Loucy (cell line): Measurements from ENCODE around the gene ACSL5.

Experiments used
- H2AFZ ChIP-seq: fragments of 200-600 bp; sonication (generic); 2 replicates; pipeline ENCODE4 v1.6.0; 2016; ENCODE audit warnings: antibody characterized with exemption, mild to moderate bottlenecking, low read length, moderate library complexity
- H3F3A ChIP-seq: fragments of 200-600 bp; 2 replicates; pipeline ENCODE4 v1.6.0; 2016; ENCODE audit warnings: antibody characterized with exemption, low read depth, mild to moderate bottlenecking
- H3K27me3 ChIP-seq: fragments of 200-600 bp; sonication (generic); 2 replicates; pipeline ENCODE4 v1.6.1; 2014; ENCODE audit warnings: low read length, mild to moderate bottlenecking; ENCODE audit not compliant: insufficient read depth, poor library complexity, severe bottlenecking
- H3K36me3 ChIP-seq: fragments of 200-600 bp; sonication (generic); 2 replicates; pipeline ENCODE4 v1.6.1; 2016; ENCODE audit warnings: low read length; ENCODE audit not compliant: insufficient read depth
- H3K4me1 ChIP-seq: fragments of 200-600 bp; sonication (generic); 2 replicates; pipeline ENCODE4 v1.5.1; 2014; ENCODE audit warnings: low read length, mild to moderate bottlenecking; ENCODE audit not compliant: insufficient read depth, poor library complexity, severe bottlenecking
- H3K4me2 ChIP-seq: fragments of 200-600 bp; sonication (generic); 2 replicates; pipeline ENCODE4 v1.6.0; 2014; ENCODE audit warnings: antibody characterized with exemption, low read length, low read depth, mild to moderate bottlenecking; ENCODE audit not compliant: poor library complexity, severe bottlenecking
- H3K4me3 ChIP-seq: fragments of 200-600 bp; sonication (generic); 2 replicates; pipeline ENCODE4 v1.5.1; 2014; ENCODE audit warnings: low read length, mild to moderate bottlenecking, mixed read lengths; ENCODE audit not compliant: poor library complexity, severe bottlenecking
- H3K79me2 ChIP-seq: fragments of 200-600 bp; sonication (generic); 2 replicates; pipeline ENCODE4 v1.6.1; 2014; ENCODE audit warnings: low read length; ENCODE audit not compliant: insufficient read depth
- H3K9ac ChIP-seq: fragments of 200-600 bp; sonication (generic); 2 replicates; pipeline ENCODE4 v1.6.0; 2014; ENCODE audit warnings: mild to moderate bottlenecking, low read depth, low read length, moderate library complexity; ENCODE audit not compliant: poor library complexity, severe bottlenecking
- H3K9me2 ChIP-seq: fragments of 200-600 bp; sonication (generic); replicated peaks from 2 replicates; pipeline ENCODE4 v1.6.1; 2016; ENCODE audit warnings: low read depth, low read length, mixed read lengths
- H3K9me3 ChIP-seq: fragments of 200-600 bp; sonication (generic); 2 replicates; pipeline ENCODE4 v1.6.1; 2014; ENCODE audit warnings: mild to moderate bottlenecking, antibody characterized with exemption, low read length, low read depth; ENCODE audit not compliant: insufficient read depth
- H4K20me1 ChIP-seq: fragments of 200-600 bp; sonication (generic); 2 replicates; pipeline ENCODE4 v1.6.0; 2014; ENCODE audit warnings: antibody characterized with exemption, low read length, mild to moderate bottlenecking; ENCODE audit not compliant: insufficient read depth, poor library complexity, severe bottlenecking
- EZH2phosphoT487 ChIP-seq: fragments of 200-600 bp; IDR thresholded peaks from 2 replicates; pipeline ENCODE4 v1.6.1; 2018; ENCODE audit warnings: antibody characterized with exemption, mild to moderate bottlenecking, moderate library complexity, borderline replicate concordance
- TF ChIP-seq, protein P1 (sequence below): fragments of 200-600 bp; sonication (generic); conservative IDR thresholded peaks from 2 replicates; pipeline ENCODE4 v1.5.1; 2014; ENCODE audit warnings: mild to moderate bottlenecking, antibody characterized with exemption, low read length

ACSL5 gene

DNA sequence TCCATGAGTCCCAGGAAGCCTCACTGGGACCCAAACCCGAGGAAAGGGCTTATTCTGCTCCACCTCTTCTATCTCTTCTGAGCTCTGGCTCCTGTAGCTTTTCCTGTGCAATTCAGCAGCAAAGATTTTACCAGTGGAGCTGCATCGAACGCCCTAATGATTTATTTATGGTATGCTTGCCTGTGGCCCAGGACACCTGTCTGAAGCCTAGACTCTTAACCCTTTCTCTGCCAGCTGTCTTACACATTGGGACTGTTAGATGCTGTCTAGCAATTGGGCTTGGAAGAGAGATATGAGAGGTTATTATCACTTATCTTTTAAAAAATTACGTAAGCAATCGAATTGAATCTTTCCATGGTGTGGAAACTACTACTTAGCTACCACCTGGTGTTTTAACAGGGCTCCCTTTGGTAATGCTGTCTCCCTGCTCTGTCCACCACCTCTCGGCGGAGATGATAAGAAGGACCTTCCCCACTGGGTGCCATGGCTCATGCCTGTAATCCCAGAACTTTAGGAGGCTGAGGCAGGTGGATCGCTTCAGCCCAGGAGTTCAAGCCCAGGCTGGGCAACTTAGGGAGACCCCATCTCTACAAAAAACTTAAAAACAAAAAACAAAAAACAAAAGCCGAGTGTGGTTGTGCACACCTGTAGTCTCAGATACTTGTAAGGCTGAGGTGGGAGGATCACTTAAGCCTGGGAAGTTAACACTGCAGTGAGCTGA, 8.8 kb downstream of the ACSL5 start:
- Histone ChIP-seq H3K27me3 (no peaks in the 10 kb centered on the region), H3K4me1 (peaks cover 6% of the 10 kb centered on the region), H2AFZ (no peak overlapping the region), H3K79me2 (no peaks in the 10 kb centered on the region), H3K4me2 (no peak overlapping the region), H3F3A (no peaks in the 10 kb centered on the region), H3K9me2 (no peaks in the 10 kb centered on the region), H4K20me1 (no peaks in the 10 kb centered on the region), H3K36me3 (no peaks in the 10 kb centered on the region), H3K4me3 (no peak overlapping the region), H3K9ac (no peak overlapping the region), H3K9me3 (no peaks in the 10 kb centered on the region)
- TF ChIP-seq, protein P1, sequence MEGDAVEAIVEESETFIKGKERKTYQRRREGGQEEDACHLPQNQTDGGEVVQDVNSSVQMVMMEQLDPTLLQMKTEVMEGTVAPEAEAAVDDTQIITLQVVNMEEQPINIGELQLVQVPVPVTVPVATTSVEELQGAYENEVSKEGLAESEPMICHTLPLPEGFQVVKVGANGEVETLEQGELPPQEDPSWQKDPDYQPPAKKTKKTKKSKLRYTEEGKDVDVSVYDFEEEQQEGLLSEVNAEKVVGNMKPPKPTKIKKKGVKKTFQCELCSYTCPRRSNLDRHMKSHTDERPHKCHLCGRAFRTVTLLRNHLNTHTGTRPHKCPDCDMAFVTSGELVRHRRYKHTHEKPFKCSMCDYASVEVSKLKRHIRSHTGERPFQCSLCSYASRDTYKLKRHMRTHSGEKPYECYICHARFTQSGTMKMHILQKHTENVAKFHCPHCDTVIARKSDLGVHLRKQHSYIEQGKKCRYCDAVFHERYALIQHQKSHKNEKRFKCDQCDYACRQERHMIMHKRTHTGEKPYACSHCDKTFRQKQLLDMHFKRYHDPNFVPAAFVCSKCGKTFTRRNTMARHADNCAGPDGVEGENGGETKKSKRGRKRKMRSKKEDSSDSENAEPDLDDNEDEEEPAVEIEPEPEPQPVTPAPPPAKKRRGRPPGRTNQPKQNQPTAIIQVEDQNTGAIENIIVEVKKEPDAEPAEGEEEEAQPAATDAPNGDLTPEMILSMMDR: no peak
- TF ChIP-seq EZH2phosphoT487: no peak

DNA sequence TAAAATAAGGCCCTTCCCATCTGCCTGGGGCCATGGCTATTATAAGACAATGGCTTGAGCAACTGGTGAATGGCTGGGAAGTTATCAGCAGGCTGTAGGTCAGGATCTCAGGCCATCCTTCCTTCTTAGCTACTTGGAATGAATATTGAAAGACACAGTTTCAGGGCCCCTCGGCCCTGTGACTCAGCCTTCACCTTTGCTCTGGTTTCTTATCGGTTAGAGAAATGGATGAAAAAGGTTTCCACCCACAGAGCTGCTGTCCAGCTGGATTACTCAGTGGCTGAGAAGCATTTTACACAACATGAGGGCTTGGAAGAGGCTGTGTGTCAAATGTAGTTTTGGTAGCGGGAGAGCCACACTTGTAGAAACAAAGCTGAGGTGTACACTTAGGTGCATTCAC, 9.4 kb downstream of the ACSL5 start:
- no peaks in the 10 kb centered on the region for H3K79me2 ChIP-seq
- TF ChIP-seq, protein P1: no peak
- no peaks in the 10 kb centered on the region for H3K9me2 ChIP-seq
- H3K9me3 ChIP-seq: no peaks in the 10 kb centered on the region
- H3K27me3 ChIP-seq: no peaks in the 10 kb centered on the region
- no peak overlapping the region for H3K4me2 ChIP-seq
- H3K9ac ChIP-seq: no peak overlapping the region
- H3K4me1 ChIP-seq: peaks cover 6% of the 10 kb centered on the region
- H3K4me3 ChIP-seq: no peak overlapping the region
- no peak overlapping the region for H2AFZ ChIP-seq
- no peaks in the 10 kb centered on the region for H3K36me3 ChIP-seq
- H4K20me1 ChIP-seq: no peaks in the 10 kb centered on the region
- H3F3A ChIP-seq: no peaks in the 10 kb centered on the region

DNA sequence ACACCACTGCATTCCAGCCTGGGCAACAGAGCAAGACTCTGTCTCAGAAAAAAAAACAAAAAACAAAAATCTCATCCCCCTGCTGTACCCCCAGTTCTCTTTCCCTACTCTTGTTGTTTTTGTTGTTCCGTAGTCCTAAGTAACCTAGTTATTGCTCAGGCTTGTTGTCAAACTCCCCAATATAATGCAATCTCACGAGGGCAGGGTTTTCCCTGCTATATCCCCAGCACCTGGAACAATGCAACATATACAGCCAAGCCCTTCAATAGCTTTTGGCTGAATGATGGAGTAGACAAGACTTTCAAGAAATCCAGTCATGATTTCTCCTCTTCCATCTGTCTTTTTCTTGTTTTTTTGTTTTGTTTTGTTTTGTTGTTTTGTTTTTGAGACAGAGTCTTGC, 10.2 kb downstream of the ACSL5 start:
- no peaks in the 10 kb centered on the region for H4K20me1 ChIP-seq
- no peak overlapping the region for H3K9ac ChIP-seq
- H3K79me2 ChIP-seq: no peaks in the 10 kb centered on the region
- H3K36me3 ChIP-seq: no peaks in the 10 kb centered on the region
- no peak for TF ChIP-seq EZH2phosphoT487
- TF ChIP-seq, protein P1: no peak
- no peaks in the 10 kb centered on the region for H3K9me3 ChIP-seq
- H3K4me2 ChIP-seq: no peak overlapping the region
- no peak overlapping the region for H3K4me3 ChIP-seq
- no peaks in the 10 kb centered on the region for H3K27me3 ChIP-seq
- no peak overlapping the region for H2AFZ ChIP-seq
- H3K9me2 ChIP-seq: no peaks in the 10 kb centered on the region
- no peaks in the 10 kb centered on the region for H3K4me1 ChIP-seq
- no peaks in the 10 kb centered on the region for H3F3A ChIP-seq
